ENCODE measurements around the gene MSTO1.

DNA sequence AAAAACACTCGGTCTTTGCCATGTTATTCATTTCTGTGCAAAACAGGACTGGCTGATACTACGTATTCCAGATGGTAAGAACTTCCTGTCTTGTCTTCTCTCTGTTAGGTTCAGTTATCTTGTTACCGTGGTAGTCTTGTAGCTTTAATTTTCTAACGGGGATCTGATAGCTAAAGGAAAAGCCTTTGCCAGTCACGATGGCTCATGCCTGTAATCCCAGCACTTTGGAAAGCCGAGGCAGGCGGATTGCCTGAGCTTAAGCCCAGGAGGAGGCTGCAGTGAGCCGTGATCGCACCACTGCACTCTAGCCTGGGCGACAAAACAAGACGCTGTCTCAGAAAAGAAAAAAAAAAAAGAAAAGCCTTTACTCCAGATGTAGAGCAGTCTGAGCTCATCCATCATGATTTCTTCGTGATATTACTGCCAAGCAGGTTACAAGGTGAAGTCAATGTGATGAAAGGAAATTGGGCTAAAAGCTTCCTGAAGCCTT, 11.1 kb upstream of the MSTO1 start:
- TF ChIP-seq ZNF274 (IDR thresholded peaks at IDR 0.05; ENCODE audit: low read depth, low read length) (no peak), YY1 (IDR thresholded peaks at IDR 0.05; ENCODE audit: insufficient read depth, insufficient read length) (no peak)
